ENCODE measurements around the gene WWP2.
"Not testable (repeated sequence)": the region's sequence is repeated elsewhere in the genome, so short reads cannot be mapped to it uniquely, and the experiment has no call there.

Gene WWP2

DNA sequence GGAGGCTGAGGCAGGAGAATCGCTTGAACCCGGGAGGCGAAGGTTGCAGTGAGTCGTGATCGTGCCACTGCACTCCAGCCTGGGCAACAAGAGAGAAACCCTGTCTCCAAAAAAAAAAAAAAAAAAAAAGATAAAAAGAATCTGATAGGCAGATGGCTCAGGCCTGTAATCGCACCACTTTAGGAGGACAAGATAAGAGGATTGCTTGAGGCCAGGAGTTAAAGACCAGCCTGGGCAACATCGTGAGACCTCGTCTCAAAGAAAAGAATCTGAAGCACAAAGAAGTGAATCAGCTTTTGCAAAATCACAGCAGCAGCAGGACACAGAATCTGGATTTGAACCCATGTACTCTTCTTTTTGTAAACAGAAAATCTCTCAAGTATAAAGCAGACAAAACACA is 15.0 kb upstream of the WWP2 start:
- DNase-seq, result no peak

DNA sequence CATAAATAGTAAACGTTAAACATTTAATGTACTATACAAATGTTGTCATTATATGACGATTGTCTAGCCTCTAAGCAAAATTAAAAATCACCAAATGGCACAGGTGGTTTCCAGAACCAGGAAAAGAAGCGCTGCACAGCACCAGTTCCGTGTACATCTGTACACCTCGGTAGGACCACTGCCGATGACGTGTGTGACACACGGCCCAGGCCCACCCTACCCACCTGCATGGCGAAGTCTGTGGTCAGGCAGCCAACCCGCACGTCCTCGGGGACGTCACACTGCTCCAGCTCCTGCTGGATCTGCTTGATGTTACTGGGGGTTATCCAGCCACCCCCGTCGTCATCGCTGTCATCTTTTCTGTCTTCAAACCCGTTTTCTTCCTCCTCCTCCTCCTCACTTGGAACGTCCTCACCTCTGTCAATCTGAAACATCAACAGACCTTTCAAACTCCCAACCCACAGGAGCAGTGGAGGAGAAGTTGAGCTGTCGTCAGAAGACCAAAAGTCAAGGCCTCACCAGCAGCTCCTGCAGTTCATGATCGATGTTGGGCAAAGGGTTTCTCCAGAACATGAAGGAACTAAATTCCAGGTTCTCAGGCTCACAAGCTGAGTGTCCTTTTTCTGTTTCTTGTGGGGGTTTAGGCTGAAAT is 13.3 kb upstream of the WWP2 start:
- no peak for DNase-seq

DNA sequence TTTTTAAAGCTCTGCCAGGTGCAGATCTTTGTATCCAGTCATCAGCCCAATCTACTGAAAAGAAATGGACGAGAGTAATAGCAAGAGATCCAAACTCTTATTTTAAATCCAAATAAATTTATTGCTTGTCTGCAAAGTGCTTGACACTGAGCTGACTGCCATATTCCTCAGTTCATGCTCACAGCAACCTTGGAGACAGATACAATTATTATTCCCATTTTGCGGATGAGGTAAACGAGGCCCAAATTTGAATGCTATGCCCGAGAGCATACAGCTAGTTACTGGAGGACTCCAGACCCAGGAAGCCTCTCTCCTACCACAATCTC is 8.0 kb upstream of the WWP2 start:
- DNase-seq, result no peak

DNA sequence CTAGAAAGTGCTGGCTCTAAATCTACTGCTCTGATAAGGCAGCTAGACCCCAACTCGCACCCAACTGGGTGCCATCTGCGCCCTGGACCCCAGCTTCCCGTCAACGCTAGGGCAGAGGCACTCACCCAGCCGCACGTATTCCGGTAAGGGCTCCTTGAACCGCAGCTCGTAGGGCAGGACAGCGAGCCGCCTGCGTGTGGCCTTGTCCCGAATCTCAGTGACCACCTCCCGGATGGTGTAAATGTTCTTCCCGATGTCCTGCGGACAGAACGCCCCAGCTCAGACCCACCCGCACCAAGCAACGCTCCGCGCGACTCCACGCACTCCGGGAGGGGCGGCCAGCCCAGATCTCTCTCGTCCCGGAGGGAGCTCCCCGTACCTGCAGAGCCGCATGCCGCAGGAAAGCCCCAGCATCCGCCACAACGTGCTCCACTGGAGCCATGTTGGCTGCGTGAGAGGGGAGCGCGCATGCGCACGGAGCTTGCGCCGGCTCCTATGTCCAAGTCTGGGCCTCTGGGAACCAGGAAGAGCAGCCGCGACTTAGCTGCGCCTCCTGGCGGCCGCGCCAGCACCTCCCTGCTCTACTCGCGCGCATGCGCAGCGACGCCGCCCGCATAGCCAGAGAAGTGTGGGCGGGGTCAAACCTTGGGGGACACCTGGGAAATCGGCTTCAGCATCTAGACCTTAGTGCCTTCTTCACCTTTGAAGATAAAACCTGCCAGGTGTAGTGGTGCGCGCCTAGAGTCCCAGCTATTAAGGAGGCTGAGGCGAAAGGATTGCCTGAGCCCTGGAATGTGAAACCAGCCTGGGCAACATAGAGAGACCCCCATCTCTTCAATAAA is 7.4 kb upstream of the WWP2 start, which contains the start of gene NOB1:
Gene NOB1, minus strand, starts transcription at position 458 of the 842 bp plus-strand sequence. Its CDS starts 16 bp downstream, at position 442.
- peak; percentile 69 for DNase-seq

DNA sequence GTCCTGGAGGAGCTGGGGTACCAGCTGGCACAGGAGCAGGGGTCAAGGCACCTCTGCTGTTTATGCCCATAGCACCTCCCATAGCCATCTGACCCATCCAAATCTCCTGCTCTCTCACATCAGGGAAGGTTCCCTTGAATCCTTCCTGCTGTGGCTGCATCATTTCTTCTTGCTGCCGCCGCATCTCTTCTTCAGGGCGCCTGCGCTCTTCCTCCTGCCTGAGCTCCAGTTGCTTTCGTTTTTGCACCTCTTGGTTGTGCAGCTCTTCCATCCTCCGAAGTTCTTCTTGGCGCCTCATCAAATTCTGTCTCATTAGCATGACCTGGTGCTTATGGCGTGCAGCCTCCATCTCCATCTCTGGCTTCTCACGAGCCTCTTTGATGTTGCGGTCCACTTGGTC is 5.4 kb upstream of the WWP2 start:
- no peak for DNase-seq

DNA sequence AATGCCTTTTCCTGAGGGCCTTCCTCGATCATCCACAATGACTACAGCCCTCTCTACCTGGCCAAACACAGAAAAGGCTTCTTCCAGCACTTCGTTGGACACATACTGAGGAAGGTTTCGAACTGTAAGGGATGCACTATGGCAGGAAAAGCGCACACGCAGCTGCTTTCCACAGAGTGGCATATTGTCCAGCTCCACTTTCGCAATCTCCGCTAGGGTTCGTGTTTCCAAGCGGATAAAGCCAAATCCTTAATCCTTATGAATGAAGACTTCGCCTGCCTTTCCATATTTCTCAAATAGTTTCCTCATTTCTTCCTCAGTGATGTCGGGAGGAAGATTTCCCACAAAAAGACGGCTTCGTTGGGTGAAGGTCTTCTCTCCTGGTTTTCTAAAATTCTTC is 4.8 kb upstream of the WWP2 start:
- DNase-seq, result not testable (repeated sequence)

DNA sequence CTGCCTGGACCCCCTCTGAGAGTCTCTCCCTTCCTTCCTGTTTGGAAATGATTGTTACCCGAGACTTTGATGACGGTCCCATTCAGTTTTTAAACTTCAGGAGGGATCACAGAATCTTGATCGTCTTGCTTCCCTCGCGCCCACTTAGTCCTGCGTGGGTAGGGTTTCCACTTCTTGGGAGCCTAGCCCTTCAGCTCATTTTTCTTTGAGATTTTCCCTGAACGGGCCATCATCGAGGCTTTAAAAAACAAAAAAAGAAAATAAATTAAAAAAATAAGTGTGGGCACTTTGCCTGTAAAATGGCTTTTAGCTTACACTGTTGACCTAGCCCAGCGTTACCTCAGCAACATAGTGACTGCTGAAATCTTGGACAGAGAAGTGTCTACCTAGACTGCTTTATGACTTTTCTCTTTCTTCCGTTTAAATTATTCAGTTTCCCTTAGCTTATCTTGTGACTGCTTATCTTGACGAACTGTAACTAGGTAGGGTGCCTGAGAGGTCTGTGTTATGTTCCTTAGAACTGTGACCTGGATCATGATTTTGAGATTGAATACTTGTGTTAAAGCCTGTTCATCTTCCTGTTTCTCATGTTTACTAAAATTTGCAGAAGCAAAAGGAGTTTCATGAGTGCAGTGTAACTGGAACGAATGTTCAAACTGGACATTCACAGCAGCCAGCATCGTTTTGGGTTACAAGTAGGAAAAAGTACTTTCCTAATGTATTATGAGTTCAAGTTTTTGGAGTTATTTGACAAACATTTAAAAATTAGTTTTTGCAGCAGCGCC is 874 bp downstream of the WWP2 start:
- no peak for DNase-seq

DNA sequence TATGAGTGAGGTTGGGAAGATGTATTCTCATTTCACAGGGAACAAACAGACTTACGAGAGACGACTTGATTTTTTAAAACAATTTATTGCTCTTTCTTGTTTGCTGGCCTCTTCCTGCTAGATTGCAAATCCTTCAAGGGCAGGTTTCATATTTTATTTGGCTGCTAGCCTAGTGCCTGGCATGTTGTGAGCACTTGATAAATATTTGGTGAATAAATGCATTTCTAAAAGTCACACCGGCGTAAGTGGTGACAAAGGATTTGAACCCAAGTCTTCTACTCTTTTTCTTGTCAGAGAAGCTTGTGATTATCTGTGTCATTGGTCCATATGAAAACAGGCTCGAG is 1.4 kb downstream of the WWP2 start:
- DNase-seq, result no peak

DNA sequence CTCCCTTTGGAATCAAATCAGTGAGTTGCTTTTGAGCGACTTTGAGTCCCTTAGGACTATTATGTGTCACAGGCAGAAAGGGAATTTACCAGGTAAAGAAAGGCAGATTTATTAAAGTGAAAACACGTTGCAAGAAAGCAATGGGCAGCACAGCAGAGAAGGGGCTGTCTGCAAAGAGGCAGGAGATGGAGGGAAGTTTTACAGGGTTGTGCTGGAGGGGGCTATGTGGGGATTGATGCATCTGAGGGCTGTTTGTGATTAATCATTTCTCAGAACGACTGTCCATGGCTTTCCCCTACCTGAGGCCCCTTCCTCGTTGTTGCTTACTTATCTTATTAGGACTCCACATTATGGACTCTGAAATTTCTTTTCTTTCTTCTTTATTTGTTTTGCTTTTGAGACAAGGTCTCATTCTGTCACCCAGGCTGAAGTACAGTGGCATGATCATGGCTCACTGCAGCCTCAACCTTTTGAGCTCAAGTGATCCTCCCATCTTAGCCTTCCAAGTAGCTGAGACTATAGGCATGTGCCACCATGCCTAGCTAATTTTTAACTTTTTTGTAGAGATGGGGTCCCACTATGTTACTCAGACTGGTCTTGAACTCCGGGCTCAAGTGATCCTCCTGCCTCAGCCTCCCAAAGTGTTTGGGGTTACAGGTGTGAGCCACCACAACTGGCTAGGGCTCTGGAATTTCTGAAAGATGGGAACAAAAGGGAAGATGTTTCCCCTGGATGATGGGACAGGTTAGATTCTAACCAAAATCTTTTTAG is 5.5 kb downstream of the WWP2 start:
- no peak for DNase-seq

DNA sequence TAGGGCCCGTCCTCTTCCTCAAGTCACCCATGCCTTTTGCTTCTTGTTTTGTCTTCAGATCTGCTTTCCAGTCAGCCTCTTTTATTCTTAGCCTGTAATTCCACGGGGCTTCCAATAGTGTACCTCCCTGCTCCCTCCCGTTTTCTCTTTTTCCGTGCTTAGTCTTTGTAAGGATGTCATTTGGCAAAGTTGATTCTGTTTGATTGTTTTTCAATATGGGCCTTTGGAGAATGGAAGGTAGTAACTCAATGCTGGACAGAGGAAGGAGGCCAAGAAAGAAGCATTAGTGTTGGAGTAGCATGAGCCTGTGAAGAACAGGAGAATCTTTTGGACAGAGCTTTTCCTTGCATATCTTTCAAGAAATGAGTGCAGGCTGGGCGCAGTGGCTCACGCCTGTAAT is 6.5 kb downstream of the WWP2 start:
- DNase-seq, result no peak

DNA sequence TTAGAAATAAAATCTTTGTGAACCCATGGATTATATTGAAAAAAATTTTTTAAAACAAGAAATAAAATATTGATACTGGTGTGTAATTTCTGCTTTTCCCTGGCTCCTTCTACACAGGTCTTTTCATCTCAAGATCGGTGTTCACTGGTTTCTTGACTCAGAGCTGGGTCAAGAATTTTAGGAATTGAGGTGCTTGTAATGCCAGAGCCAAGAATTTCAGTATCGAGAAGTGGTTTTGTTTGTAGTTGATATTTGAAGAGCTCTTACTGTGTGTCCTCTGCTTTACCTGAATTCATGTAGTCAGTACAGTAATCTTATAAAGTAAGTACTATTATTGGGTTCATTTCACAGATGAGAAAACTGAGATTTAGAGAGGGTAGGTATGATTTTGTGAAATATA is 7.3 kb downstream of the WWP2 start:
- DNase-seq, result no peak

DNA sequence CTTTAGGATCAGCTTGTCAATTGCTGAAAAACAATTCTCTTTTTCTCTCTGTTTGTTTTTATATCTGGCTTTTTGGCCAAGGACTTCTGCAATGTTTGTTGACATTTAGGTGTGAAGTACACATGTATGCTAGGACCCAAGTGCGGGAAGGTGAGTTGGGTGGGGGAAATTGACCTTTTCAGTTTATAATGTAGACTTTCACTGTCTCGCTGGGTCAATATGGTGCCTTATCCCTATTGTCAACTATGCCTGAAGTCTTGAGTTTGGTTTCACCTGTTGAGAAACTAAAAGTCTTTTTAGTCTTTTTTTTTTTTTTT is 9.5 kb downstream of the WWP2 start:
- DNase-seq, result no peak

DNA sequence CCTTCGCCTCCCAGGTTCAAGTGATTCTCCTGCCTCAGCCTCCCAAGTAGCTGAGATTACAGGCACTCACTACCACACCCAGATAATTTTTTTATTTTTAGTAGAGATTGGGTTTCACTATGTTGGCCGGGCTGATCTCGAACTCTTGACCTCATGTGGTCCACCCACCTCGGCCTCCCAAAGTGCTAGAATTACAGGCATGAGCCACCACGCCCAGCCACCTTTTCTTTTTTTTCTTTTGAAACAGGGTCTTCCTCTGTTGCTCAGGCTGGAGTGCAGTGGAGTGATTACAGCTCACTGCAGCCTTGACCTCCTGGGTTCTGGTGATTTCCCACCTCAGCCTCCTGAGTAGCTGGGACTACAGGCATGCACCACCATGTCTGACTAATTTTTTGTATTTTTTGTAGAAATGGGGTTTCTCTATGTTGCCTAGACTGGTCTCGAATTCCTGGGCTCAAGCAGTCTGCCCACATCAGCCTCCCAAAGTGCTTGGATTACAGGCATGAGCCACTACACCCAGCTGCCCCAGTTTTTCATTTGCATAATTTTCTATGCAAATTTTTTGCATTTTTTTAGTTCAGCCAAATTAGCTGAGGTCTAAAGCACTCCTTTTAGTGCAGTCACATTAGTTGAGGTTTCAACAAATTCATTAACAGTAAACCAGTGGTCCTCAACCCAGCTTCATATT is 11.3 kb downstream of the WWP2 start:
- no peak for DNase-seq

DNA sequence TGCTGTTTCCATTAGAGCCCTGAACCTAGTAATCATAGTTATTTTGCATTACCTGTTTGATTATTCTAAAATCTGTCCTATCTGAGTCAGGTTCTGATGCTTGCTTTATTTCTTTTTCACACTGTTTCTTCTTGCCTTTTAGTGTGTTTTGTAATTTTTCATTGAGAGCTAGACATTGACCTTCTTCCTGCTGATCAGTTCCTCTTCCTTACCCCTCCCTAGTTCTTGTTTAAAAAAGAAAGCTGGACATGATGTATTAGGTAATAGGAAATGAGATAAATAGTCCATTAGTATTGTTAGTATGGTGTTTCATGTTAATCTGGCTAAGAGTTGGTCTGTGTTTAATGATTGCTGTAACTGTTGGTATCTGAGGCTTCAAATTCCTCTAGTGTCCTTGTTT is 13.4 kb downstream of the WWP2 start:
- DNase-seq, result no peak

DNA sequence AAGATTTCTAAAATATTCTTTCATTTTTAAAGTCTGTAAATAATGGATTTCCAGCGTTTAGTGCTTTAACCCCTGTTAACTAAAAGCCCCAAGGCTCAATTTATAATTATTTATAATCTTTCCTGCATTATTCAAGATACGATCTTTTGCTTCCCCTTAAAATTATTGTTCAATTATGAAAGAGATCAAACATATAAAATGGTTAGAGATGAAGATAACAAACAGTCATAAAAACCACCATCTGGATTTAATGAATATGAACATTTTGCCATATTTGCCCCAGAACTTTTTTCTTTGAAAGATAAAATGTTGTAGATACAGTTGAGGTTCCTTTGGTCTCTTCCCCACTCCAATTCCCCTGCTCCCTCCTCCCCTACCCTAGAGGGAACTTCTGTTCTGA is 17.6 kb downstream of the WWP2 start:
- DNase-seq, result no peak

DNA sequence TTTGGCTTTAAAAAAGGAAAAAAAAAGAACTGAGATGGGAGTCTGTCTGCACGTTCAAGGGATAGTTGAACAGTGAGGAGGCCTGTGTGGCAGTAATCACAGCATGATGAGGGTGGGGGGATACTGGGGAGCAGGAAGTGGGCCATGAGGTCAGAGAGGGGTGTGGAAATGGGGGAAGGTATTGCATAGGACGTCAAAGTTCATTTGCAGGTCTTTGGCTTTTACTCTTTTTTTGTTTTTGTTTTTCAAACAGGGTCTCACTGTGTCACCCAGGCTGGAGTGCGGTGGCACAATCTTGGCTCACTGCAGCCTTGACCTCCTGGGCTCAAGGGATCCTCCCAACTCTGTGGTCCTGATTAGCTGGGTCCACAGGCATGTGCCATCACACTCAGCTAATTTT is 19.0 kb downstream of the WWP2 start:
- DNase-seq, result no peak

DNA sequence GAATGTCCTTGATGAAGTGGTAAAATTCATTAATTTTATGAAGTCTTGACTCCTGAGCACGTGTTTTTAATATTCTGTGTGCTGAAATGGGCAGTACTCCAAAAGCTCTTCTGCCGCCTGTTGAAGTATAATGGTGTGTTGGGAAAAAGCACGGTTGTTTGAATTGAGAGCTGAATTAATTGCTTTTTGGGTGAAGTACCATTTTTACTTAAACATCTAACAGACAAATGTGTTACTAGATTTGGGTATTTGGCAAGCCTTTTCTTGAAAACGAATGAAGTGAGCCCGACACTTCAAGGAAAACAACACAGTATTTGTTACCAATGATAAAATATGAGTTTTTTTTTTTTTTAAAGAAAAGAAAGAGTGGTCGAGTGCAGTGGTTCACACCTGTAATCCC is 22.5 kb downstream of the WWP2 start:
- no peak for DNase-seq

DNA sequence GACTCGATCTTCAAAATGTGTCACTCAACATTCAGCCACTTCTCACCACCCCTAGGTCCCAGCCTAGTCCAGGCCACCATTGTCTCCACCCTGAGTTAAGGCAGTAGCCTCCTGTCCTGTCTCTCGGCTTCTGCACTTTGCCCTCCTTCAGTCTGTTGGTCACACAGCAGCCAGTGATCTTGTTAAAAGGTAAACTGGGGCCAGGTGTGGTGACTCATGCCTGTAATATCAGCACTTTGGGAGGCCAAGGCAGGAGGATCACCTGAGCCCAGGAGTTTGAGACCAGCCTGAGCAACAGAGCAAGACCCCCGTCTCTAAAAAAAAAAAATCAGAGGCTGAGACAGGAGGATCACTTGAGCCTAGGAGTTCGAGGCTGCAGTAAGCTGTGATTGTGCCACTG is 25.8 kb downstream of the WWP2 start:
- DNase-seq, result no peak

DNA sequence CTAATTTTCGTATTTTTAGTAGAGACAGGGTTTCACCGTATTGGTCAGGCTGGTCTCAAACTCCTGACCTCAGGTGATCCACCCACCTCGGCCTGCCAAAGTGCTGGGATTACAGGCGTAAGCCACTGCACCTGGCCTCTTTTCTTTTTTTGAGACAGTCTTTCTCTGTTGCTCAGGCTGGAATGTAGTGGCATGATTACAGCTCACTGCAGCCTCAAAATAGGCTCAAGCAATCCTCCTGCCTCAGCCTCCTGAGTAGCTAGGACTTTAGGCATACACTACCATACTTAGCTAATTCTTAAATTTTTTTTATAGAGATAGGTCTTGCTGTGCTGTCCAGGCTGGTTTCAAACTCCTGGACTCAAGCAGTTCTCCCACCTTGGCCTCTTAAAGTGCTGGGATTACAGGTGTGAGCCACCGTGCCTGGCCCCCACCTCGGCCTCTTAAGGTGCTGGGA is 29.3 kb downstream of the WWP2 start:
- DNase-seq, result not testable (repeated sequence)

DNA sequence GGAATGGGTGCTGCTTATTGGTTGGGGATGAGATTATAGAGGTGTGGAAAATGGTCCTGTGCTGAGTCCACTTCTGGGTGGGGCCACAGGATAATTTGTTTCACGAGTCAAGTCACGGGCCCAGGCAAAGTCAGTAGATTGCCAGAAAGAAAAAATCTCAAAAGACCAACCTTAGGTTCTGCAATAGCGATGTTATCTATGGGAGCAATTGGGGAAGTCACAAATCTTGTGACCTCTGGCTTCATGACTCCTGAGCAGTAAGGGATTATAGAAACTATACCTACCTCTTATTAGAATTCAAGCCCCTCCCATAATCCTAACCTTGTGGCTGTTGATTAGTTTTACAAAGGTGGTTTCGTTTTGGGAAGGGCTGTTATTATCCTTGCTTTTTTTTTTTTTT is 31.4 kb downstream of the WWP2 start:
- DNase-seq, result no peak

DNA sequence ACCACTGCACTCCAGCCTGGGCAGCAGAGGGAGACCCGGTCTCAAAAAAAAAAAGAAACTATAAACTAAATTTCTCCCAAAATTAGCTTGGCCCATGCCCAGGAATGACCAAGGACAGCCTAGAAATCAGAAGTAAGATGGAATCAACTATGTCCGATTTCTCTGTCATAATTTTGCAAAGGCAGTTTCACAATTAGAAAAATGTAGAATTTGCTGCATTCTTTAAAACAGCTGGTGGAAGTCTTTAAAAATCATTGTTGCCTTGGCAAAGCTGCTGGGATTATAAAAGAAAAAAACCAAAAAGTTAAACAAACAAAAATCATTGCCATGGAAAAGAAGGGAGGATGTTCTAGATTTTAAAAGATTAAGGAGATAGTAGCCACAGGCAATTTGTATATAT is 32.4 kb downstream of the WWP2 start:
- DNase-seq, result no peak

DNA sequence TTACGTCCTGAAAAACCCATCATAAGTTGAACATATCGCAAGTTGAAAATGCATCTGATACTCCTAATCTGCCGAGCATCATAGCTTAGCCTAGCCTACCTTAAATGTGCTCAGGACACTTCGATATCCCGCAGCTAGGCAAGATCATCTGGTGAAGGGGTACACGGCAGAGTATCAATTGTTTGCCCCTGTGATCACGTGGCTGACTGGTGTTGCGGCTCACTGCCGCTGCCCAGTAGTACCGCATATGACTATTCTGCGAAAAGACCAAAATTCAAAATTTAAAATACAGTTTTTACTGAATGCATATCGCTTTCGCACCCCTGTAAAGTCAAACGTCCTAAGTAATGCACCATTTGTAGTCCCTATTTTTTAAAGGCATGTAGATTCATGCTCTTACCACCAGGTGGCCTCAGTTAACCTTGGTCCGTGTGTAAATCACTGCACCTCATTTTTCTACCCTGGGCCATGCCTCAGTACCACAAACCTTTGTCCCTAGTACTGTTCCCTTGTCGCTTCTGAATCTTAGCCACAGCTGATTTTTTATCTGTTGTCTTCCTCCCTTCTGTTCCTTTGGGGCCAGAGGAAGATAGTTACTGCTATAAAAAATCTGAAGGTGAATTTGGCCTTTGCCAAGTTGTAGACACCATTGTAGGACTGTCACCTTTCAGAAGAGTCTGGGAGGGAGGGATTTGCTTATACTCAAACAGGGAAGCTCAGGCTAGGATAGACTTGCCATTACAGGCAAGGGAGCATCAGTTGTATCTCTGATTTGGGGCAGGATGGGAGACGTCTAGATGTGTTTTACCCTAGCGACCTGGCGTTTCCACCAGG is 34.4 kb downstream of the WWP2 start:
- DNase-seq, result no peak

Data from NCI-H187 treated with DMSO at 0.1 percent for 48 hours (cell line).